Spleen (tissue), 11 donors: Measurements from ENCODE around the gene CLIP1. TPM values are rescaled to one million over a fixed set of nuclear protein-coding genes. Genes with fewer than 3 reads are reported as not detected.
A peak's percentile ranks its signal among the peaks of the same experiment; 100 is the strongest.

Experiments
- DNase-seq: peaks from one replicate; pipeline ENCODE4 v3.0.0-alpha.2; 2020
- H3K27ac ChIP-seq, 8 donors: fragments of 200-600 bp; sonication (generic) in 7 of 8; 1 replicate in 4 of 8; 2 replicates in 4 of 8; pipeline versions ENCODE4 v1.5.0 to v1.8.0; 2016 to 2021; ENCODE audit warnings: inconsistent platforms in 4 of 8, mild to moderate bottlenecking in 4 of 8, moderate library complexity in 1 of 8
- H3K27me3 ChIP-seq, 7 donors: fragments of 200-600 bp; sonication (generic) in 6 of 7; replicated peaks in 1 of 7; 1 replicate in 4 of 7; 2 replicates in 3 of 7; pipeline versions ENCODE4 v1.5.0 to v1.8.0; 2016 to 2021; ENCODE audit warnings: inconsistent platforms in 3 of 7, mild to moderate bottlenecking in 1 of 7
- H3K36me3 ChIP-seq, 6 donors: fragments of 200-600 bp; sonication (generic) in 5 of 6; 1 replicate in 4 of 6; 2 replicates in 2 of 6; pipeline versions ENCODE4 v1.5.0 to v1.8.0; 2016 to 2021; ENCODE audit warnings: inconsistent platforms in 2 of 6
- H3K4me1 ChIP-seq, 6 donors: fragments of 200-600 bp; sonication (generic) in 5 of 6; 1 replicate in 3 of 6; 2 replicates in 3 of 6; pipeline versions ENCODE4 v1.5.0 to v1.8.0; 2016 to 2021; ENCODE audit warnings: inconsistent platforms in 3 of 6
- H3K4me3 ChIP-seq, 8 donors: fragments of 200-600 bp; sonication (generic) in 7 of 8; 1 replicate in 4 of 8; 2 replicates in 4 of 8; pipeline versions ENCODE4 v1.5.0 to v1.8.0; 2016 to 2021; ENCODE audit warnings: inconsistent platforms in 4 of 8, mild to moderate bottlenecking in 4 of 8, moderate library complexity in 2 of 8
- H3K9me3 ChIP-seq, 8 donors: fragments of 200-600 bp; sonication (generic) in 7 of 8; 1 replicate in 4 of 8; 2 replicates in 4 of 8; pipeline versions ENCODE4 v1.5.0 to v1.8.0; 2016 to 2021; ENCODE audit warnings: inconsistent platforms in 4 of 8
- CTCF ChIP-seq, 11 experiments: fragments of 200-600 bp in 7 of 11; fragments of 450-650 bp in 4 of 11; sonication (generic) in 4 of 11; IDR thresholded peaks in 8 of 11; conservative IDR thresholded peaks in 3 of 11; 1 replicate in 7 of 11; 2 replicates in 4 of 11; pipeline versions ENCODE4 v1.4.0 to v1.8.0; 2016 to 2021; ENCODE audit warnings: antibody characterized with exemption in 11 of 11, inconsistent platforms in 4 of 11, mild to moderate bottlenecking in 1 of 11
- POLR2A ChIP-seq, 3 donors: fragments of 450-650 bp; IDR thresholded peaks; one replicate each; pipeline ENCODE4 v1.5.1; 2017; ENCODE audit warnings: antibody characterized with exemption in 3 of 3, mild to moderate bottlenecking in 1 of 3
- POLR2AphosphoS5 ChIP-seq, 3 donors: sonication (generic); formaldehyde crosslinking; IDR thresholded peaks; one replicate each; pipeline ENCODE4 v1.5.1; 2017; ENCODE audit warnings: antibody characterized with exemption in 3 of 3
- WGBS, 5 donors: extraction: QIAGEN DNeasy Blood & Tissue Kit in 3 of 5; methylation state at CpG; one replicate each; pipeline versions ENCODE4 v1.1.5 to v1.1.7; 2013 to 2018; 5-methylcytosine and 5-hydroxymethylcytosine counted together
- intact Hi-C: fragments of 100-400 bp; cut with DNase I; formaldehyde crosslinking; loops from one replicate; pipeline ENCODE4 v1.15.0; 2023; ENCODE audit warnings: low total_unique reads
- polyA plus RNA-seq, 3 donors: library from polyadenylated mRNA; stranded (reverse); fragments of 200-250 nt; gene quantifications; one replicate each; pipeline ENCODE4 v1.2.1, GENCODE V29; 2013
- total RNA-seq, 7 donors: library from RNA; depleted of rRNA in 3 of 7; stranded (reverse); fragments of >200 nt in 3 of 7; fragmentation: NEBNext Ultra II Directional in 4 of 7; extraction: Animal tissue kit (Norgen Biotek cat#: 25700) in 4 of 7; gene quantifications; one replicate each; pipeline versions ENCODE4 v1.1.0 to v1.2.1, GENCODE V29; 2016 to 2021
- donor health status: healthy with polysubstance abuse.
- donor health status: DM: no; HTN: no; CAD: no; lungs with moderate emphysema.
- donor health status: DM: no; HTN: no; CAD: no.
- donor health status: Bipolar disorder and iron deficiency.
- donor health status: healthy.
- donor health status: DM: no; HTN: no; CAD: no.
- donor health status: DM: yes; HTN: yes; CAD: no.

Gene CLIP1
- total and polyA plus RNA-seq, 10 donors, result 7.8 to 80.2 (median 57.2) TPM

- Histone ChIP-seq H3K4me3 (no peak overlapping the region), H3K9me3 (no peaks in the 10 kb centered on the region), H3K36me3 (peaks cover 0 to 97% (median 45%) of the 10 kb centered on the region in 6 donors), H3K27me3 (no peaks in the 10 kb centered on the region), H3K4me1 (no peaks in the 10 kb centered on the region), H3K27ac (no peak overlapping the region)
- DNase-seq, result no peak
- WGBS, 5 donors, result 96 to 99% (median 96%) methylated on average over 6 of the region's 6 CpGs
- TF ChIP-seq CTCF (IDR thresholded peaks at IDR 0.05 in 8 of 11, conservative IDR thresholded peaks at IDR 0.05 in 3 of 11), result no peak
- TF ChIP-seq POLR2A (IDR thresholded peaks at IDR 0.05), result no peak
- TF ChIP-seq POLR2AphosphoS5 (IDR thresholded peaks at IDR 0.05), result no peak
- intact Hi-C loops, result no loop called here
Observed at GRCh38 chr12:122250047-122250446, 172.4 kb downstream of the CLIP1 start.

- intact Hi-C loops, result no loop called here
- Histone ChIP-seq H3K4me1 (peaks cover 0 to 8% (median 3%) of the 10 kb centered on the region in 6 donors), H3K36me3 (peaks cover 0 to 98% (median 48%) of the 10 kb centered on the region in 6 donors), H3K27me3 (no peaks in the 10 kb centered on the region), H3K4me3 (no peak overlapping the region), H3K9me3 (no peaks in the 10 kb centered on the region), H3K27ac (peak overlapping the region in 6 of 8 donors; percentile 2 to 72 (median 54))
- TF ChIP-seq POLR2A (IDR thresholded peaks at IDR 0.05) (no peak), CTCF (IDR thresholded peaks at IDR 0.05 in 8 of 11, conservative IDR thresholded peaks at IDR 0.05 in 3 of 11) (no peak), POLR2AphosphoS5 (IDR thresholded peaks at IDR 0.05) (no peak)
- WGBS, 5 donors, result 88 to 100% (median 93%) methylated on average over 1 of the region's 1 CpG
- no peak for DNase-seq
Observed at GRCh38 chr12:122245553-122245952, 176.9 kb downstream of the CLIP1 start.

DNA sequence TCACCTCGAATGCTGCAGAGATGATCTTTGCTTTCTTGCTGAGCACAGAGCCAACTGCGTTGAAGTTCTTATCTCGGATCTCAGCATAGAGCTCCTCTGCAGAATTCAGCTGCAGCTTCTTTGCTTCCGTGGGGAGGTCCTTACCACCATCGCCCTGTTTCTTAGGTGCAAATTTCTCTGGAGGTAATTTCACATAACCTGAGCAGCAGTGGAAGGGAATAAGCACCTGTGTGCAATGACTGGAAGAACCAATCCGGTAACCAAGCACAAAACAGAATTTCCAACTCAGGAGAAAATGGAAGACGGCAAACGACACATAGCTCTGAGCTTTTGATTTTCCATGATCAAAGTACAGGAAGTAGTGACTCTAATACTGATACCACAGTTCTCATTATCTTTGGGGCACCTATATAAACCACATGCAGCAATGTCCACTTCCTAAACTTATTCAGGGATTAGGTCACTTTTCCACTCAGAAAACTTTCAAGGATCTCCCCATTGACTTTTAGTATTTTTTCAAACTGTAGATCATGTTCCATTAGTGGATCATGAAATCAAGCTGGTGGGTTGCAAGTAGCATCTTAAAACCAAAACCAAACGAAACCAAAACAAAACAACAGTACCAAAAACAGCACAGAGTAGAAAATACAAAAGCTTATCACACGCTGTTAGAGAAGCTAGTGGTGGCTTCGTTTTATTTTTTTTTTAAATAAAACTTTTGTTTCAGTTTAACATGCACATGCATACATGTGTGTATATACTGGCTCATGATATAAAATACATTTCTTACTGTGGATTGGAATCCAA lies 177.7 kb downstream of the CLIP1 start:
- 65 to 87% (median 78%) methylated on average over 11 of the region's 11 CpGs for WGBS, 5 donors
- no peak for DNase-seq
- TF ChIP-seq CTCF (IDR thresholded peaks at IDR 0.05 in 8 of 11, conservative IDR thresholded peaks at IDR 0.05 in 3 of 11), result no peak
- TF ChIP-seq POLR2AphosphoS5 (IDR thresholded peaks at IDR 0.05), result no peak
- no peak for TF ChIP-seq POLR2A (IDR thresholded peaks at IDR 0.05)
- Histone ChIP-seq H3K27me3 (no peaks in the 10 kb centered on the region), H3K4me1 (peaks cover 0 to 8% (median 3%) of the 10 kb centered on the region in 6 donors), H3K9me3 (no peaks in the 10 kb centered on the region), H3K36me3 (peaks cover 0 to 98% (median 46%) of the 10 kb centered on the region in 6 donors), H3K4me3 (peak overlapping the region in 5 of 8 donors; percentile 2 to 62 (median 12)), H3K27ac (peak overlapping the region in 6 of 8 donors; percentile 2 to 72 (median 54))
- intact Hi-C loops, result no loop called here

DNA sequence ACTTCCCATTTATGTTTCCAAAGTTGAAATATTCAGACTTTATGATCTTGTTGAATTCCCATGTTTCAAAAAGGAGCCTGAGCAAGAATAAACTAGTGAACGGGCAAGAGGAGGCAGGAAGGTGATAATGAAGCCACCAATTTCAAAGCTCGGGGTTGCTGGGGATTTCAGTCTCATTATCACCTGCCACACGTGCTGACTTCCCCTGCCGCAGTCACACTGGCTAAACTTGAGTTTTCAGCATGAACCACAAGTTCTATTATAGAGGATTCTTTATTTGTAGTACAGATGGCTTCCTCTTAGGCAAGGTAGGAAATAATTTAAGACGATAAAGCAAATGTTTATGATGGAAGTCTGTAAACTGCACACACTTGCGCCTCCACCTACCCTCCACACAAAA lies 178.5 kb downstream of the CLIP1 start:
- peak overlapping the region in 2 of 8 donors; percentile 23 to 62 for H3K4me3 ChIP-seq
- WGBS, 5 donors, result 68 to 83% (median 73%) methylated on average over 6 of the region's 6 CpGs

More for the DNA sequence above, 178.5 kb downstream of the CLIP1 start:
- H3K36me3 ChIP-seq, result peaks cover 0 to 98% (median 42%) of the 10 kb centered on the region in 6 donors
- peak overlapping the region in 4 of 8 donors; percentile 47 to 72 (median 65) for H3K27ac ChIP-seq
- DNase-seq, result no peak
- H3K9me3 ChIP-seq, result no peaks in the 10 kb centered on the region
- no peaks in the 10 kb centered on the region for H3K27me3 ChIP-seq
- TF ChIP-seq POLR2A (IDR thresholded peaks at IDR 0.05), result no peak
- TF ChIP-seq CTCF (IDR thresholded peaks at IDR 0.05 in 8 of 11, conservative IDR thresholded peaks at IDR 0.05 in 3 of 11), result no peak
- intact Hi-C loops, result no loop called here
- peaks cover 0 to 8% (median 3%) of the 10 kb centered on the region in 6 donors for H3K4me1 ChIP-seq
